GM23248 (cell line): Measurements from ENCODE around the gene CSTB. TPM values are rescaled to one million over a fixed set of nuclear protein-coding genes. Genes with fewer than 3 reads are reported as not detected.

ENCODE experiments used
- DNase-seq: peaks from one replicate; pipeline ENCODE4 v3.0.0-alpha.2; 2015
- H2AFZ ChIP-seq: fragments of 200-600 bp; sonication (generic); 2 replicates; pipeline ENCODE4 v1.6.1; 2016; ENCODE audit warnings: antibody characterized with exemption
- H3F3A ChIP-seq: fragments of 200-600 bp; sonication (generic); 2 replicates; pipeline ENCODE4 v1.6.1; 2016; ENCODE audit warnings: mild to moderate bottlenecking, antibody characterized with exemption, mixed run types; ENCODE audit not compliant: insufficient read depth
- H3K27ac ChIP-seq: fragments of 200-600 bp; sonication (generic); 2 replicates; pipeline ENCODE4 v1.5.1; 2016; ENCODE audit warnings: mild to moderate bottlenecking
- H3K27me3 ChIP-seq: fragments of 200-600 bp; sonication (generic); replicated peaks from 2 replicates; pipeline ENCODE4 v1.6.1; 2016; ENCODE audit warnings: mild to moderate bottlenecking; ENCODE audit not compliant: insufficient read depth
- H3K36me3 ChIP-seq: fragments of 200-600 bp; sonication (generic); 2 replicates; pipeline ENCODE4 v1.6.1; 2016; ENCODE audit warnings: low read depth, mild to moderate bottlenecking
- H3K4me1 ChIP-seq: fragments of 200-600 bp; sonication (generic); 2 replicates; pipeline ENCODE4 v1.6.1; 2016; ENCODE audit warnings: mild to moderate bottlenecking; ENCODE audit not compliant: insufficient read depth
- H3K4me2 ChIP-seq: fragments of 200-600 bp; sonication (generic); one replicate; pipeline ENCODE4 v1.6.1; 2016; ENCODE audit warnings: mild to moderate bottlenecking; ENCODE audit not compliant: unreplicated experiment
- H3K4me3 ChIP-seq: fragments of 200-600 bp; sonication (generic); 2 replicates; pipeline ENCODE4 v1.5.1; 2016; ENCODE audit warnings: mild to moderate bottlenecking
- H3K79me2 ChIP-seq: fragments of 200-600 bp; sonication (generic); 2 replicates; pipeline ENCODE4 v1.6.1; 2016; ENCODE audit warnings: mild to moderate bottlenecking; ENCODE audit not compliant: insufficient read depth
- H3K9ac ChIP-seq: fragments of 200-600 bp; sonication (generic); 2 replicates; pipeline ENCODE4 v1.6.1; 2016; ENCODE audit warnings: mild to moderate bottlenecking
- H3K9me2 ChIP-seq: fragments of 200-600 bp; sonication (generic); 2 replicates; pipeline ENCODE4 v1.6.1; 2016; ENCODE audit warnings: mixed run types, mild to moderate bottlenecking, moderate library complexity; ENCODE audit not compliant: insufficient read depth
- H3K9me3 ChIP-seq: fragments of 200-600 bp; sonication (generic); one replicate; pipeline ENCODE4 v1.6.1; 2017; ENCODE audit warnings: low read depth
- H4K20me1 ChIP-seq: fragments of 200-600 bp; sonication (generic); 2 replicates; pipeline ENCODE4 v1.6.0; 2016; ENCODE audit not compliant: insufficient read depth
- EZH2 ChIP-seq: fragments of 200-600 bp; sonication (generic); IDR thresholded peaks from 2 replicates; pipeline ENCODE4 v1.6.1; 2018; ENCODE audit warnings: antibody characterized with exemption, mild to moderate bottlenecking; ENCODE audit not compliant: insufficient read depth, poor library complexity, severe bottlenecking
- EZH2phosphoT487 ChIP-seq: fragments of 200-600 bp; sonication (generic); IDR thresholded peaks from 2 replicates; pipeline ENCODE4 v1.6.1; 2018; ENCODE audit warnings: antibody characterized with exemption, moderate library complexity, mild to moderate bottlenecking, low read depth; ENCODE audit not compliant: insufficient read depth
- WGBS, 2 experiments: methylation state at CpG; one replicate each; pipeline ENCODE4 v1.1.6; 2015 to 2017; ENCODE audit warnings: low lambda C conversion rate in 2 of 2, low coverage in 1 of 2; ENCODE audit errors: missing lambda C conversion rate in 2 of 2; 5-methylcytosine and 5-hydroxymethylcytosine counted together
- in situ Hi-C: fragments of 300-500 bp; cut with MboI; formaldehyde crosslinking; loops from 2 replicates; pipeline ENCODE4 v1.15.0; 2020
- polyA plus RNA-seq: library from polyadenylated mRNA; unstranded; fragments of >200 nt; fragmentation: Nextera tagmentation; extraction: Ambion mirVana; gene quantifications from 2 replicates; pipeline ENCODE4 v1.2.1, GENCODE V29; 2016
- total RNA-seq: library from RNA; depleted of rRNA; stranded (reverse); fragments of >200 nt; shearing (Covaris generic); gene quantifications from 2 replicates; pipeline ENCODE4 v1.2.3, GENCODE V29; 2014

The CSTB gene
- total and polyA plus RNA-seq, 2 experiments from 2014 or later: 6.7 to 95.0 TPM

GRCh38 chr21:43766734-43767497, 9.2 kb downstream of the CSTB start:
- 88 to 89% methylated on average over 34 of the region's 34 CpGs for WGBS, 2 experiments
- H3K4me3 ChIP-seq: no peak overlapping the region
- H3K27me3 ChIP-seq: no peaks in the 10 kb centered on the region
- no peak overlapping the region for H3K9ac ChIP-seq
- in situ Hi-C loops: no loop called here
- H3K9me2 ChIP-seq: no peaks in the 10 kb centered on the region
- H3K36me3 ChIP-seq: no peaks in the 10 kb centered on the region
- no peaks in the 10 kb centered on the region for H4K20me1 ChIP-seq
- H3K4me2 ChIP-seq: no peak overlapping the region
- TF ChIP-seq EZH2 (no peak), EZH2phosphoT487 (no peak)
- H3K79me2 ChIP-seq: no peaks in the 10 kb centered on the region
- peaks cover 8% of the 10 kb centered on the region for H3K4me1 ChIP-seq
- no peak overlapping the region for H2AFZ ChIP-seq
- H3K9me3 ChIP-seq: no peaks in the 10 kb centered on the region
- no peak for DNase-seq
- no peak overlapping the region for H3K27ac ChIP-seq
- no peaks in the 10 kb centered on the region for H3F3A ChIP-seq

GRCh38 chr21:43764576-43765495, 11.3 kb downstream of the CSTB start:
- Histone ChIP-seq H3K9ac (no peak overlapping the region), H3K36me3 (no peaks in the 10 kb centered on the region), H4K20me1 (no peaks in the 10 kb centered on the region), H2AFZ (no peak overlapping the region), H3K79me2 (no peaks in the 10 kb centered on the region), H3K4me3 (no peak overlapping the region), H3K4me2 (no peak overlapping the region), H3F3A (no peaks in the 10 kb centered on the region), H3K9me3 (no peaks in the 10 kb centered on the region), H3K4me1 (peaks cover 8% of the 10 kb centered on the region), H3K27ac (no peak overlapping the region), H3K9me2 (no peaks in the 10 kb centered on the region), H3K27me3 (no peaks in the 10 kb centered on the region)
- WGBS, 2 experiments: 73 to 76% methylated on average over 19 of the region's 19 CpGs
- peak; percentile 52 for DNase-seq
- no peak for TF ChIP-seq EZH2
- no peak for TF ChIP-seq EZH2phosphoT487
- in situ Hi-C loops: no loop called here

- no peaks in the 10 kb centered on the region for H3K9me2 ChIP-seq
- no peak overlapping the region for H3K27ac ChIP-seq
- no peak overlapping the region for H3K9ac ChIP-seq
- H3K79me2 ChIP-seq: no peaks in the 10 kb centered on the region
- no peak overlapping the region for H3K4me3 ChIP-seq
- no peak overlapping the region for H3K4me2 ChIP-seq
- no peak overlapping the region for H2AFZ ChIP-seq
- no peaks in the 10 kb centered on the region for H4K20me1 ChIP-seq
- no peaks in the 10 kb centered on the region for H3F3A ChIP-seq
- in situ Hi-C loops: no loop called here
- no peaks in the 10 kb centered on the region for H3K9me3 ChIP-seq
- no peaks in the 10 kb centered on the region for H3K27me3 ChIP-seq
- 0 out of 2 replicates have a peak, but pooled peaks cover under 1% of the 10 kb centered on the region for H3K36me3 ChIP-seq
- H3K4me1 ChIP-seq: peaks cover 8% of the 10 kb centered on the region
- DNase-seq: no peak
- WGBS, 2 experiments: 78 to 79% methylated on average over 10 of the region's 10 CpGs
- no peak for TF ChIP-seq EZH2
- TF ChIP-seq EZH2phosphoT487: no peak
Observed at GRCh38 chr21:43763901-43764523, 12.1 kb downstream of the CSTB start.
